ENCODE data around the gene ZDHHC19.

Gene ZDHHC19

GRCh38 chr3:196156160-196156559, 55.0 kb downstream of the ZDHHC19 start:
- in situ Hi-C loops (cut with MboI; ENCODE audit: low sequenced_read_pairs) = no loop called here

GRCh38 chr3:196150481-196150880, 60.7 kb downstream of the ZDHHC19 start:
- in situ Hi-C loops (cut with MboI; ENCODE audit: low sequenced_read_pairs) = no loop called here

GRCh38 chr3:196149831-196150301, 61.3 kb downstream of the ZDHHC19 start:
- in situ Hi-C loops (cut with MboI; ENCODE audit: low sequenced_read_pairs) = no loop called here

- in situ Hi-C loops (cut with MboI; ENCODE audit: low sequenced_read_pairs) = no loop called here
Observed at GRCh38 chr3:196149375-196149774, 61.8 kb downstream of the ZDHHC19 start.

Data from HL-60/S4 treated with phorbol 12-myristate 13-acetate at 8.2 ng/mL for 4 days and 3 days (cell line).